HepG2 (cell line): ENCODE measurements around the gene ZDHHC8. TPM values are rescaled to one million over a fixed set of nuclear protein-coding genes. Genes with fewer than 3 reads are reported as not detected.

Experiments used
- ATAC-seq: fragments of 200-7000 bp; cut with Tn5 transposase; 3 replicates; pipeline ENCODE4 v1.9.1; 2020; ENCODE audit warnings: mild to moderate bottlenecking, moderate library complexity
- BruUV-seq: library from RNA; stranded (reverse); fragments of 400-500 nt; replicated peaks from 2 replicates; lab custom pipeline; 2021; lab: Mats Ljungman, UMichigan
- CTCF ChIA-PET: fragments of 300-600 bp; formaldehyde crosslinking; extraction: SDS; loops from one replicate; lab custom pipeline; 2021; ENCODE audit warnings: low total read pairs, inconsistent platforms, low intra/inter-chr PET ratio; lab: Yijun Ruan, JAX
- POLR2A ChIA-PET: fragments of 350-600 bp; sonication (Branson Sonifier 250); formaldehyde crosslinking; loops from one replicate; lab custom pipeline; 2020; ENCODE audit warnings: antibody characterized with exemption, inconsistent platforms; lab: Yijun Ruan, JAX
- DNase-seq: peaks from one replicate; pipeline ENCODE4 v3.0.0-alpha.2; 2015; ENCODE audit warnings: low spot score
- FAIRE-seq: peaks from 3 replicates; lab custom pipeline; 2011; peaks lifted over from hg19 to GRCh38; lab: Jason Lieb, UNC
- H2AFZ ChIP-seq: one replicate; pipeline ENCODE4 v1.6.1; 2011; ENCODE audit warnings: low read length, inconsistent platforms
- H3K27ac ChIP-seq: fragments of 300-600 bp; 3 replicates; pipeline ENCODE4 v1.8.0; 2011; ENCODE audit warnings: mixed run types, mild to moderate bottlenecking, mixed read lengths, low read length, inconsistent platforms; ENCODE audit not compliant: insufficient read depth; ENCODE audit errors: extremely low read length
- H3K27me3 ChIP-seq, 2 experiments: fragments of 200-600 bp in 1 of 2; 2 replicates in 1 of 2; 3 replicates in 1 of 2; pipeline versions ENCODE4 v1.6.0 to v1.8.0; 2011; ENCODE audit warnings: low read length in 2 of 2, mild to moderate bottlenecking in 2 of 2, moderate library complexity in 2 of 2, inconsistent platforms in 1 of 2; ENCODE audit not compliant: insufficient read depth in 2 of 2, control insufficient read depth in 1 of 2
- H3K36me3 ChIP-seq, 2 experiments: fragments of 200-600 bp in 1 of 2; replicated peaks in 1 of 2; 2 replicates in 1 of 2; 3 replicates in 1 of 2; pipeline versions ENCODE4 v1.5.1 to v1.8.0; 2011; ENCODE audit warnings: low read length in 2 of 2, inconsistent platforms in 1 of 2; ENCODE audit not compliant: insufficient read depth in 2 of 2, control insufficient read depth in 1 of 2
- H3K4me1 ChIP-seq: 2 replicates; pipeline ENCODE4 v1.5.1; 2012; ENCODE audit warnings: low read length, inconsistent platforms; ENCODE audit not compliant: insufficient read depth
- H3K4me2 ChIP-seq: 2 replicates; pipeline ENCODE4 v1.6.0; 2011; ENCODE audit warnings: low read depth, low read length, inconsistent platforms
- H3K4me3 ChIP-seq, 3 experiments: fragments of 200-600 bp in 1 of 3; sonication (generic), shearing (Covaris generic) in 1 of 3; replicated peaks in 1 of 3; 2 replicates each; pipeline ENCODE4 v1.5.1; 2011 to 2016; ENCODE audit warnings: low read length in 3 of 3, inconsistent platforms in 2 of 3, low read depth in 2 of 3, mild to moderate bottlenecking in 2 of 3, control low read depth in 1 of 3, mixed read lengths in 1 of 3; ENCODE audit not compliant: insufficient read depth in 1 of 3
- H3K79me2 ChIP-seq: one replicate; pipeline ENCODE4 v1.6.1; 2011; ENCODE audit warnings: low read length, inconsistent platforms; ENCODE audit not compliant: insufficient read depth
- H3K9ac ChIP-seq: 2 replicates; pipeline ENCODE4 v1.6.0; 2011; ENCODE audit warnings: mild to moderate bottlenecking, low read depth, low read length, inconsistent platforms; ENCODE audit not compliant: insufficient read depth
- H3K9me3 ChIP-seq: 2 replicates; pipeline ENCODE4 v1.5.1; 2012; ENCODE audit warnings: mild to moderate bottlenecking, low read length
- H4K20me1 ChIP-seq: 2 replicates; pipeline ENCODE4 v1.6.0; 2011; ENCODE audit warnings: inconsistent platforms, mild to moderate bottlenecking, low read length, moderate library complexity; ENCODE audit not compliant: insufficient read depth
- ELF1 ChIP-seq: sonication (generic); formaldehyde crosslinking; IDR thresholded peaks from 2 replicates; pipeline ENCODE4 v1.4.0; 2020; ENCODE audit warnings: missing genetic modification reagents
- JUN ChIP-seq: sonication (generic); formaldehyde crosslinking; IDR thresholded peaks from 2 replicates; pipeline ENCODE4 v1.4.0; 2020; ENCODE audit warnings: mild to moderate bottlenecking, missing genetic modification reagents
- NFIC ChIP-seq: IDR thresholded peaks from 2 replicates; pipeline ENCODE4 v1.6.1; 2012; ENCODE audit warnings: mild to moderate bottlenecking, low read length, inconsistent platforms
- NR3C1 ChIP-seq: sonication (generic); formaldehyde crosslinking; IDR thresholded peaks from 2 replicates; pipeline ENCODE4 v1.4.0; 2020; ENCODE audit warnings: missing genetic modification reagents
- RNF2 ChIP-seq: fragments of 450-650 bp; conservative IDR thresholded peaks from 2 replicates; pipeline ENCODE4 v1.6.1; 2016; ENCODE audit warnings: low read depth
- SETDB1 ChIP-seq: sonication (generic); formaldehyde crosslinking; IDR thresholded peaks from 2 replicates; pipeline ENCODE4 v1.5.1; 2020; ENCODE audit warnings: missing genetic modification reagents, mild to moderate bottlenecking, borderline replicate concordance
- SKI ChIP-seq: fragments of 450-650 bp; IDR thresholded peaks from one replicate; pipeline ENCODE4 v1.6.1; 2018; ENCODE audit warnings: mild to moderate bottlenecking; ENCODE audit not compliant: partially characterized antibody
- SRF ChIP-seq: IDR thresholded peaks from 2 replicates; pipeline ENCODE4 v1.6.1; 2011; ENCODE audit warnings: mild to moderate bottlenecking, low read depth, low read length, moderate library complexity
- ZEB1 ChIP-seq: IDR thresholded peaks from 2 replicates; pipeline ENCODE4 v1.6.1; 2012; ENCODE audit warnings: mild to moderate bottlenecking, low read depth, inconsistent platforms; ENCODE audit not compliant: insufficient replicate concordance
- ZNF318 ChIP-seq: sonication (generic); formaldehyde crosslinking; IDR thresholded peaks from 2 replicates; pipeline ENCODE4 v1.4.0; 2020; ENCODE audit warnings: mild to moderate bottlenecking, missing genetic modification reagents
- ZNF563 ChIP-seq: sonication (generic); formaldehyde crosslinking; IDR thresholded peaks from 2 replicates; pipeline ENCODE4 v1.8.0; 2022; ENCODE audit warnings: mild to moderate bottlenecking, moderate library complexity, missing genetic modification reagents
- ZNF891 ChIP-seq: sonication (generic); formaldehyde crosslinking; IDR thresholded peaks from 2 replicates; pipeline ENCODE4 v1.5.0; 2020; ENCODE audit warnings: mild to moderate bottlenecking, missing genetic modification reagents
- WGBS: methylation state at CpG from one replicate; pipeline ENCODE4 v1.1.6; 2017; ENCODE audit warnings: low lambda C conversion rate; 5-methylcytosine and 5-hydroxymethylcytosine counted together
- in situ Hi-C: cut with HindIII; loops from 2 replicates; pipeline ENCODE4 v1.10.0; 2017; ENCODE audit warnings: low pct_unique_long_range_greater_than_20kb; ENCODE audit not compliant: extremely low pct_ligation_motif_present
- intact Hi-C: fragments of 100-400 bp; cut with micrococcal nuclease; formaldehyde crosslinking; loops from one replicate; pipeline ENCODE4 v1.10.0; 2022; ENCODE audit not compliant: unreplicated experiment
- polyA plus RNA-seq, 8 experiments: library from polyadenylated mRNA; depleted of rRNA in 3 of 8; stranded (reverse) in 7 of 8; unstranded in 1 of 8; fragments of >200 nt; fragmentation: Illumina TruSeq in 4 of 8; extraction: Trizol in 4 of 8; gene quantifications; 2 replicates each; pipeline versions ENCODE4 v1.2.1 to v1.2.3, GENCODE V29; 2011 to 2016; ENCODE audit warnings: low read depth in 4 of 8, missing spikeins in 1 of 8, mixed read lengths in 1 of 8; ENCODE audit not compliant: insufficient read depth in 1 of 8
- total RNA-seq, 5 experiments: library from RNA; depleted of rRNA; stranded (reverse); fragments of >200 nt; fragmentation: Illumina TruSeq; extraction: Trizol; gene quantifications; 2 replicates each; pipeline ENCODE4 v1.2.3, GENCODE V29; 2016; ENCODE audit warnings: low read depth in 1 of 5
- TF ChIP-seq, protein P1 (sequence below): sonication (generic); formaldehyde crosslinking; IDR thresholded peaks from 2 replicates; pipeline ENCODE4 v1.5.1; 2020; ENCODE audit warnings: mild to moderate bottlenecking, moderate library complexity, missing genetic modification reagents

The ZDHHC8 gene
- total and polyA plus RNA-seq, 2 of the 13 experiments (the other 11 are each of a cell fraction or from before 2014, with no cell fraction given): 7.5 to 21.3 TPM

- no peak overlapping the region for H3K4me2 ChIP-seq
- FAIRE-seq: no peak
- no peaks in the 10 kb centered on the region for H4K20me1 ChIP-seq
- in situ Hi-C loops: no loop called here
- DNase-seq: no peak
- no TSS peak for BruUV-seq
- H3K4me1 ChIP-seq: no peaks in the 10 kb centered on the region
- H3K27me3 ChIP-seq: no peaks in the 10 kb centered on the region
- H2AFZ ChIP-seq: no peak overlapping the region
- peak; percentile 30; the same call in 1 of the 3 replicates for ATAC-seq
- no peak overlapping the region for H3K4me3 ChIP-seq
- H3K36me3 ChIP-seq: peaks cover 47 to 93% of the 10 kb centered on the region in 2 experiments
- intact Hi-C loops: no loop called here
- WGBS: 96% methylated on average over 11 of the region's 13 CpGs
- no peaks in the 10 kb centered on the region for H3K9me3 ChIP-seq
- no peak for TF ChIP-seq ZNF563 (CRISPR knock-in tag)
- TF ChIP-seq ZEB1: no peak
- TF ChIP-seq JUN (CRISPR knock-in tag): no peak
- no peak for TF ChIP-seq SKI
- TF ChIP-seq NR3C1 (CRISPR knock-in tag): no peak
- TF ChIP-seq ELF1 (CRISPR knock-in tag): no peak
- no peak for TF ChIP-seq NFIC
- TF ChIP-seq ZNF318 (CRISPR knock-in tag): no peak
- TF ChIP-seq, protein P1, sequence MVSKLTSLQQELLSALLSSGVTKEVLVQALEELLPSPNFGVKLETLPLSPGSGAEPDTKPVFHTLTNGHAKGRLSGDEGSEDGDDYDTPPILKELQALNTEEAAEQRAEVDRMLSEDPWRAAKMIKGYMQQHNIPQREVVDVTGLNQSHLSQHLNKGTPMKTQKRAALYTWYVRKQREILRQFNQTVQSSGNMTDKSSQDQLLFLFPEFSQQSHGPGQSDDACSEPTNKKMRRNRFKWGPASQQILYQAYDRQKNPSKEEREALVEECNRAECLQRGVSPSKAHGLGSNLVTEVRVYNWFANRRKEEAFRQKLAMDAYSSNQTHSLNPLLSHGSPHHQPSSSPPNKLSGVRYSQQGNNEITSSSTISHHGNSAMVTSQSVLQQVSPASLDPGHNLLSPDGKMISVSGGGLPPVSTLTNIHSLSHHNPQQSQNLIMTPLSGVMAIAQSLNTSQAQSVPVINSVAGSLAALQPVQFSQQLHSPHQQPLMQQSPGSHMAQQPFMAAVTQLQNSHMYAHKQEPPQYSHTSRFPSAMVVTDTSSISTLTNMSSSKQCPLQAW: no peak
- no peak for TF ChIP-seq RNF2
- TF ChIP-seq ZNF891 (CRISPR knock-in tag): no peak
- no peak for TF ChIP-seq SRF
- TF ChIP-seq SETDB1 (CRISPR knock-in tag): no peak
- POLR2A ChIA-PET: no interaction called here
- H3K9ac ChIP-seq: no peak overlapping the region
- peaks cover 10% of the 10 kb centered on the region for H3K79me2 ChIP-seq
- no peak overlapping the region for H3K27ac ChIP-seq
- CTCF ChIA-PET: no interaction called here
Observed at GRCh38 chr22:20093418-20094196, 38.0 kb upstream of the ZDHHC8 start.
